ENCODE data around the gene ALKBH5. TPM values are rescaled to one million over a fixed set of nuclear protein-coding genes. Genes with fewer than 3 reads are reported as not detected.

ALKBH5 gene
- total RNA-seq, 1 experiment from 2014 or later = 94.5 TPM

DNA sequence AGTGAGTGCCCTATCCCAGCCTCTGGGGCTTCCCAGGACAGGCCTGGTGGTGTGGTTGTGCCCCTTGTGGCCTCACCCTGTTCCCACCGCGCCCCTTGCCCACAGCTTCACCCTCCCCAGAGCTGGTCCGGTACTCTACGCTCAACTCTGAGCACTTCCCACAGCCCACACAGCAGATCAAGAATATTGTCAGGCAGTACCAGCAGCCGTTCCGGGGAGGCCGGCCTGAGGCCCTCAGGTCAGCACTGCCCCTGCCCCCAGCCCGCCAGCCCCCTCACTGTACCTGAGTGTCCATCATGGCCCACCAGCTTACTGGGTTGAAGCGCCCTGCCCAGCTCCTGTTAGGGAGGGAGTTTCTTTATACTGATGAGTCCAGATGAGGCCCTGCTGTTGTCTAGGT is 32.3 kb upstream of the ALKBH5 start:
- intact Hi-C loops (cut with micrococcal nuclease; ENCODE audit: unreplicated experiment) = no loop called here
- TF ChIP-seq, protein P1, sequence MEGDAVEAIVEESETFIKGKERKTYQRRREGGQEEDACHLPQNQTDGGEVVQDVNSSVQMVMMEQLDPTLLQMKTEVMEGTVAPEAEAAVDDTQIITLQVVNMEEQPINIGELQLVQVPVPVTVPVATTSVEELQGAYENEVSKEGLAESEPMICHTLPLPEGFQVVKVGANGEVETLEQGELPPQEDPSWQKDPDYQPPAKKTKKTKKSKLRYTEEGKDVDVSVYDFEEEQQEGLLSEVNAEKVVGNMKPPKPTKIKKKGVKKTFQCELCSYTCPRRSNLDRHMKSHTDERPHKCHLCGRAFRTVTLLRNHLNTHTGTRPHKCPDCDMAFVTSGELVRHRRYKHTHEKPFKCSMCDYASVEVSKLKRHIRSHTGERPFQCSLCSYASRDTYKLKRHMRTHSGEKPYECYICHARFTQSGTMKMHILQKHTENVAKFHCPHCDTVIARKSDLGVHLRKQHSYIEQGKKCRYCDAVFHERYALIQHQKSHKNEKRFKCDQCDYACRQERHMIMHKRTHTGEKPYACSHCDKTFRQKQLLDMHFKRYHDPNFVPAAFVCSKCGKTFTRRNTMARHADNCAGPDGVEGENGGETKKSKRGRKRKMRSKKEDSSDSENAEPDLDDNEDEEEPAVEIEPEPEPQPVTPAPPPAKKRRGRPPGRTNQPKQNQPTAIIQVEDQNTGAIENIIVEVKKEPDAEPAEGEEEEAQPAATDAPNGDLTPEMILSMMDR (IDR thresholded peaks at IDR 0.05) = no peak
- TF ChIP-seq SIN3A (IDR thresholded peaks at IDR 0.05; ENCODE audit: borderline replicate concordance, insufficient read depth, low read depth, low read length) = no peak
- Histone ChIP-seq H3K4me3 (ENCODE audit: low read depth in 2 of 2, low read length in 2 of 2) (no peak overlapping the region), H3K9me3 (ENCODE audit: control insufficient read depth, insufficient read depth, low read depth, low read length) (no peaks in the 10 kb centered on the region), H3K27ac (ENCODE audit: low read length) (no peak overlapping the region), H3K4me1 (ENCODE audit: control insufficient read depth, insufficient read depth, low read length) (no peaks in the 10 kb centered on the region), H3K36me3 (ENCODE audit: control insufficient read depth, insufficient read depth, low read length) (no peaks in the 10 kb centered on the region), H3K27me3 (ENCODE audit: control insufficient read depth, insufficient read depth, low read length) (no peaks in the 10 kb centered on the region)
- POLR2A ChIA-PET = no interaction called here
- DNase-seq (ENCODE audit: low read depth, low spot score) (no peak), ATAC-seq (no peak)
- CTCF ChIA-PET = no interaction called here
- in situ Hi-C loops (cut with HindIII; ENCODE audit: low pct_unique_long_range_greater_than_20kb, low sequenced_read_pairs) = no loop called here
- BruUV-seq (replicated peaks) = no TSS peak

DNA sequence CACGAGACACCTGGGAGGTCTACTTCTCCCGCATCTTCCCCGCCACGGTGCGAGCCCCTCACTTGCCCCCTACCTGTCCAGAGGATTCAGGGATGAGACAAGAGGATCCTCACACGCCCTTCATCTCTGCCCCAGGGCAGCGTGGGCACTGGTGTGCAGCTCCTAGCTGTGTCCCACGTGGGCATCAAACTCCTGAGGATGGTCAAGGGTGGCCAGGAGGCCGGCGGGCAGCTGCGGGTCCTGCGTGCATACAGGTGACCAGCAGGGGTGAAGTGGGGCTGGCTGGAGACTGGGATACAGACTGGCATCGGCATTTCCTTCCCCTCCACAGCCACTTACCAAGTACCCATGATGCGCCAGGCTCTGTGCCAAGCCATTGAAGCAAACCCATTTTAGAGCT is 28.4 kb upstream of the ALKBH5 start:
- Histone ChIP-seq H3K36me3 (ENCODE audit: control insufficient read depth, insufficient read depth, low read length) (no peaks in the 10 kb centered on the region), H3K4me3 (ENCODE audit: low read depth in 2 of 2, low read length in 2 of 2) (no peak overlapping the region), H3K9me3 (ENCODE audit: control insufficient read depth, insufficient read depth, low read depth, low read length) (no peaks in the 10 kb centered on the region), H3K4me1 (ENCODE audit: control insufficient read depth, insufficient read depth, low read length) (no peaks in the 10 kb centered on the region), H3K27ac (ENCODE audit: low read length) (no peak overlapping the region), H3K27me3 (ENCODE audit: control insufficient read depth, insufficient read depth, low read length) (no peaks in the 10 kb centered on the region)
- in situ Hi-C loops (cut with HindIII; ENCODE audit: low pct_unique_long_range_greater_than_20kb, low sequenced_read_pairs) = no loop called here
- ChIA-PET CTCF (no interaction called here), POLR2A (no interaction called here)
- TF ChIP-seq, protein P1 (IDR thresholded peaks at IDR 0.05) = no peak
- TF ChIP-seq TCF7L2 (IDR thresholded peaks at IDR 0.05; ENCODE audit: low read depth, low read length) = no peak
- no peak for TF ChIP-seq SIN3A (IDR thresholded peaks at IDR 0.05; ENCODE audit: borderline replicate concordance, insufficient read depth, low read depth, low read length)
- no peak for TF ChIP-seq POLR2AphosphoS5 (IDR thresholded peaks at IDR 0.05; ENCODE audit: low read depth, low read length)
- TF ChIP-seq, protein P2, sequence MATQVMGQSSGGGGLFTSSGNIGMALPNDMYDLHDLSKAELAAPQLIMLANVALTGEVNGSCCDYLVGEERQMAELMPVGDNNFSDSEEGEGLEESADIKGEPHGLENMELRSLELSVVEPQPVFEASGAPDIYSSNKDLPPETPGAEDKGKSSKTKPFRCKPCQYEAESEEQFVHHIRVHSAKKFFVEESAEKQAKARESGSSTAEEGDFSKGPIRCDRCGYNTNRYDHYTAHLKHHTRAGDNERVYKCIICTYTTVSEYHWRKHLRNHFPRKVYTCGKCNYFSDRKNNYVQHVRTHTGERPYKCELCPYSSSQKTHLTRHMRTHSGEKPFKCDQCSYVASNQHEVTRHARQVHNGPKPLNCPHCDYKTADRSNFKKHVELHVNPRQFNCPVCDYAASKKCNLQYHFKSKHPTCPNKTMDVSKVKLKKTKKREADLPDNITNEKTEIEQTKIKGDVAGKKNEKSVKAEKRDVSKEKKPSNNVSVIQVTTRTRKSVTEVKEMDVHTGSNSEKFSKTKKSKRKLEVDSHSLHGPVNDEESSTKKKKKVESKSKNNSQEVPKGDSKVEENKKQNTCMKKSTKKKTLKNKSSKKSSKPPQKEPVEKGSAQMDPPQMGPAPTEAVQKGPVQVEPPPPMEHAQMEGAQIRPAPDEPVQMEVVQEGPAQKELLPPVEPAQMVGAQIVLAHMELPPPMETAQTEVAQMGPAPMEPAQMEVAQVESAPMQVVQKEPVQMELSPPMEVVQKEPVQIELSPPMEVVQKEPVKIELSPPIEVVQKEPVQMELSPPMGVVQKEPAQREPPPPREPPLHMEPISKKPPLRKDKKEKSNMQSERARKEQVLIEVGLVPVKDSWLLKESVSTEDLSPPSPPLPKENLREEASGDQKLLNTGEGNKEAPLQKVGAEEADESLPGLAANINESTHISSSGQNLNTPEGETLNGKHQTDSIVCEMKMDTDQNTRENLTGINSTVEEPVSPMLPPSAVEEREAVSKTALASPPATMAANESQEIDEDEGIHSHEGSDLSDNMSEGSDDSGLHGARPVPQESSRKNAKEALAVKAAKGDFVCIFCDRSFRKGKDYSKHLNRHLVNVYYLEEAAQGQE (IDR thresholded peaks at IDR 0.05; ENCODE audit: insufficient read depth in 1 of 2, low read depth in 2 of 2, low read length in 1 of 2) = no peak
- intact Hi-C loops (cut with micrococcal nuclease; ENCODE audit: unreplicated experiment) = no loop called here
- no TSS peak for BruUV-seq (replicated peaks)
- ATAC-seq (no peak), DNase-seq (ENCODE audit: low read depth, low spot score) (no peak)
